Thymus (tissue), 11 donors: ENCODE data around the gene USP54. TPM values are rescaled to one million over a fixed set of nuclear protein-coding genes. Genes with fewer than 3 reads are reported as not detected.
"Not testable (repeated sequence)": the region's sequence is repeated elsewhere in the genome, so short reads cannot be mapped to it uniquely, and the experiment has no call there.

Experiments used
- DNase-seq, 9 donors: peaks; one replicate each; pipeline ENCODE4 v3.0.0-alpha.2; 2013; ENCODE audit warnings: low spot score in 9 of 9, low read depth in 6 of 9, missing footprints in 1 of 9
- H3K27ac ChIP-seq, 2 donors: one replicate each; pipeline ENCODE4 v1.5.1; 2013; ENCODE audit warnings: control low read depth in 1 of 2, low read depth in 1 of 2, low read length in 1 of 2, mild to moderate bottlenecking in 1 of 2, moderate library complexity in 1 of 2
- H3K27me3 ChIP-seq, 2 donors: one replicate each; pipeline ENCODE4 v1.5.1; 2013; ENCODE audit warnings: low read length in 1 of 2; ENCODE audit not compliant: control insufficient read depth in 2 of 2, insufficient read depth in 1 of 2
- H3K36me3 ChIP-seq, 2 donors: one replicate each; pipeline ENCODE4 v1.5.1; 2013; ENCODE audit warnings: low read length in 1 of 2, mild to moderate bottlenecking in 1 of 2, moderate library complexity in 1 of 2; ENCODE audit not compliant: control insufficient read depth in 2 of 2, insufficient read depth in 2 of 2
- H3K4me1 ChIP-seq, 2 donors: one replicate each; pipeline ENCODE4 v1.5.1; 2013; ENCODE audit warnings: low read length in 2 of 2; ENCODE audit not compliant: control insufficient read depth in 2 of 2, insufficient read depth in 2 of 2
- H3K4me3 ChIP-seq, 2 donors: one replicate each; pipeline ENCODE4 v1.5.1; 2013; ENCODE audit warnings: low read length in 2 of 2, control low read depth in 1 of 2, mild to moderate bottlenecking in 1 of 2
- H3K9me3 ChIP-seq, 2 donors: one replicate each; pipeline ENCODE4 v1.5.1; 2013; ENCODE audit warnings: low read length in 1 of 2, mild to moderate bottlenecking in 1 of 2; ENCODE audit not compliant: control insufficient read depth in 2 of 2, insufficient read depth in 1 of 2
- WGBS: extraction: QIAGEN DNeasy Blood & Tissue Kit; methylation state at CpG from one replicate; pipeline ENCODE4 v1.1.7; 2013; 5-methylcytosine and 5-hydroxymethylcytosine counted together
- polyA plus RNA-seq: library from polyadenylated mRNA; stranded (reverse); fragments of 200-250 nt; gene quantifications from one replicate; pipeline ENCODE4 v1.2.3, GENCODE V29; 2013
- total RNA-seq: library from RNA; stranded (reverse); fragments of 120-200 nt; gene quantifications from one replicate; pipeline ENCODE4 v1.2.4, GENCODE V29; 2013
- donor health status: healthy.

USP54 gene
- total and polyA plus RNA-seq, 2 donors: 8.2 to 10.4 TPM

- Histone ChIP-seq H3K27ac (peak overlapping the region; percentile 50 to 79), H3K9me3 (no peaks in the 10 kb centered on the region), H3K27me3 (no peaks in the 10 kb centered on the region), H3K36me3 (no peaks in the 10 kb centered on the region), H3K4me1 (peaks cover 4 to 7% of the 10 kb centered on the region in 2 donors), H3K4me3 (peak overlapping the region; percentile 62 to 70)
- DNase-seq: peak in 3 of 9 donors; percentile 20 to 64 (median 28)
- WGBS: under 1% methylated on average over 46 of the region's 46 CpGs
Observed at GRCh38 chr10:73625004-73625883, 34.1 kb upstream of the USP54 start.

- no peak overlapping the region for H3K4me3 ChIP-seq
- H3K9me3 ChIP-seq: no peaks in the 10 kb centered on the region
- H3K36me3 ChIP-seq: no peaks in the 10 kb centered on the region
- no peak for DNase-seq
- no peaks in the 10 kb centered on the region for H3K27me3 ChIP-seq
- H3K4me1 ChIP-seq: peaks cover 4 to 7% of the 10 kb centered on the region in 2 donors
- WGBS: 97% methylated on average over 4 of the region's 4 CpGs
- H3K27ac ChIP-seq: no peak overlapping the region
Observed at GRCh38 chr10:73623056-73623455, 31.9 kb upstream of the USP54 start.

DNA sequence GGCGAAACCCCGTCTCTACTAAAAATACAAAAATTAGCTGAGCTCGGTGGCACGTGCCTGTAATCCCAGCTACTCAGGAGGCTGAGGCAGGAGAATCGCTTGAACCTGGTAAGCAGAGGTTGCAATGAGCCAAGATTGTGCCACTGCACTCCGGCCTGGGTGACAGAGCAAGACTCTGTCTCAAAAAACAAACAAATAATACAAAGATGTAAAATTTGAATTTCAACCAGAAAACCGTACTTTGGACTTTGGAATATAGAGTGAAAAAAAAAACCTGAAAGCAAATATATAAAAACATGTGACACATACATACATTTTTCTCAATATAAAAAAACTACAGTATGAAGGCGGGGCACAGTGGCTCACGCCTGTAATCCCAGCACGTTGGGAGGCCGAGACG, 29.8 kb upstream of the USP54 start:
- not testable (repeated sequence) for H3K27ac ChIP-seq, H3K36me3 ChIP-seq, H3K9me3 ChIP-seq, DNase-seq, H3K27me3 ChIP-seq, H3K4me1 ChIP-seq, H3K4me3 ChIP-seq
- 99% methylated on average over 12 of the region's 12 CpGs for WGBS

- not testable (repeated sequence) for DNase-seq, H3K27me3 ChIP-seq
- WGBS: 98% methylated on average over 8 of the region's 8 CpGs
Observed at GRCh38 chr10:73617143-73617542, 26.0 kb upstream of the USP54 start.

GRCh38 chr10:73614720-73615119, 23.6 kb upstream of the USP54 start:
- no peak for DNase-seq
- no peak overlapping the region for H3K4me3 ChIP-seq
- WGBS: 95% methylated on average over 3 of the region's 3 CpGs
- H3K4me1 ChIP-seq: no peaks in the 10 kb centered on the region
- no peaks in the 10 kb centered on the region for H3K27me3 ChIP-seq
- no peak overlapping the region for H3K27ac ChIP-seq
- no peaks in the 10 kb centered on the region for H3K36me3 ChIP-seq
- no peaks in the 10 kb centered on the region for H3K9me3 ChIP-seq

More at GRCh38 chr10:73617143-73617542, 26.0 kb upstream of the USP54 start:
- H3K4me3 ChIP-seq, H3K36me3 ChIP-seq, H3K27ac ChIP-seq, H3K4me1 ChIP-seq, H3K9me3 ChIP-seq: not testable (repeated sequence)

- H3K36me3 ChIP-seq: no peaks in the 10 kb centered on the region
- DNase-seq: no peak
- H3K9me3 ChIP-seq: no peaks in the 10 kb centered on the region
- H3K4me1 ChIP-seq: no peaks in the 10 kb centered on the region
- WGBS: 95% methylated on average over 4 of the region's 4 CpGs
- no peak overlapping the region for H3K27ac ChIP-seq
- H3K4me3 ChIP-seq: no peak overlapping the region
- H3K27me3 ChIP-seq: no peaks in the 10 kb centered on the region
Observed at GRCh38 chr10:73609116-73609515, 18.0 kb upstream of the USP54 start.

- no peaks in the 10 kb centered on the region for H3K9me3 ChIP-seq
- H3K4me3 ChIP-seq: no peak overlapping the region
- peaks cover 0 to 3% of the 10 kb centered on the region in 2 donors for H3K4me1 ChIP-seq
- H3K27ac ChIP-seq: peak overlapping the region; percentile 6 to 20
- no peaks in the 10 kb centered on the region for H3K27me3 ChIP-seq
- peak in 1 of 9 donors; percentile 22 for DNase-seq
- no peaks in the 10 kb centered on the region for H3K36me3 ChIP-seq
- 85% methylated on average over 3 of the region's 3 CpGs for WGBS
Observed at GRCh38 chr10:73601486-73601921, 10.4 kb upstream of the USP54 start.

DNA sequence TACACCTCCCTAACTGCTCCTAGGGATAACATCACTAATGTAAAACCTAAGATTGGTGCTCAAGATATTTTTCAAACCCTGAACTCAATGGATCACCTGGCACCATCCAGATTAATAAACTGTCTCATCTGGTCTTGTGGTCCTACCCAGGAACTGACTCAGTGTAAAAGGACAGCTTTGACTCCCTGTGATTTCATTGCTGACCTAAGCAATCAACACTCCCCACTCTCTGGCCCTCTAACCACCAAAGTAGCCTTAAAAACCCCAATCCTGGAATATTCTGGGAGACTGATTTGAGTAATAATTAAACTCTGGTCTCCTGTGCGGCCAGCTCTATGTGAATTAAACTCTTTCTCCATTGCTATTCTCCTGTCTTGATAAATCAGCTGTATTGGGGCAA, 6.2 kb upstream of the USP54 start:
- Histone ChIP-seq H3K4me1 (peaks cover 0 to 3% of the 10 kb centered on the region in 2 donors), H3K36me3 (no peaks in the 10 kb centered on the region), H3K27ac (no peak overlapping the region), H3K27me3 (no peaks in the 10 kb centered on the region), H3K4me3 (no peak overlapping the region), H3K9me3 (no peaks in the 10 kb centered on the region)
- 99% methylated on average over 1 of the region's 1 CpG for WGBS
- DNase-seq: no peak

- Histone ChIP-seq H3K4me1 (peaks cover 7 to 10% of the 10 kb centered on the region in 2 donors), H3K9me3 (no peaks in the 10 kb centered on the region), H3K4me3 (no peak overlapping the region), H3K27me3 (no peaks in the 10 kb centered on the region), H3K27ac (no peak overlapping the region), H3K36me3 (no peaks in the 10 kb centered on the region)
- DNase-seq: no peak
- WGBS: 99% methylated on average over 5 of the region's 5 CpGs
Observed at GRCh38 chr10:73593812-73594211, 2.7 kb upstream of the USP54 start.
